CD14-positive monocyte (primary cell): ENCODE results near the gene CSRNP3. TPM values are rescaled to one million over a fixed set of nuclear protein-coding genes. Genes with fewer than 3 reads are reported as not detected.

ENCODE experiments used
- DNase-seq, 3 donors: peaks; one replicate each; pipeline ENCODE4 v3.0.0-alpha.2; 2011 to 2022
- H2AFZ ChIP-seq: 2 replicates; pipeline ENCODE4 v1.6.0; 2012; ENCODE audit warnings: mild to moderate bottlenecking, low read depth, low read length, inconsistent platforms; ENCODE audit not compliant: insufficient read depth, poor library complexity, severe bottlenecking
- H3K27ac ChIP-seq, 2 donors: 1 replicate in 1 of 2; 2 replicates in 1 of 2; pipeline ENCODE4 v1.5.1; 2012 to 2013; ENCODE audit warnings: low read length in 2 of 2, control low read depth in 1 of 2, inconsistent platforms in 1 of 2, low read depth in 1 of 2, mild to moderate bottlenecking in 1 of 2
- H3K27me3 ChIP-seq, 2 donors: one replicate each; pipeline versions ENCODE4 v1.6.0 to v1.6.1; 2011 to 2013; ENCODE audit warnings: low read length in 2 of 2; ENCODE audit not compliant: control insufficient read depth in 2 of 2, insufficient read depth in 2 of 2
- H3K36me3 ChIP-seq, 2 donors: replicated peaks in 1 of 2; 1 replicate in 1 of 2; 2 replicates in 1 of 2; pipeline versions ENCODE4 v1.5.1 to v1.6.1; 2012 to 2013; ENCODE audit warnings: low read length in 2 of 2, control low read depth in 1 of 2, inconsistent platforms in 1 of 2, mild to moderate bottlenecking in 1 of 2; ENCODE audit not compliant: insufficient read depth in 2 of 2, control insufficient read depth in 1 of 2
- H3K4me1 ChIP-seq, 2 donors: 1 replicate in 1 of 2; 2 replicates in 1 of 2; pipeline versions ENCODE4 v1.5.1 to v1.6.1; 2012 to 2013; ENCODE audit warnings: low read length in 2 of 2, control low read depth in 1 of 2, inconsistent platforms in 1 of 2, mild to moderate bottlenecking in 1 of 2, moderate library complexity in 1 of 2; ENCODE audit not compliant: insufficient read depth in 2 of 2, control insufficient read depth in 1 of 2
- H3K4me2 ChIP-seq: replicated peaks from 2 replicates; pipeline ENCODE3; 2012; ENCODE audit warnings: low read length, moderate library complexity, mild to moderate bottlenecking; ENCODE audit not compliant: poor library complexity, severe bottlenecking; ENCODE audit errors: extremely low read depth
- H3K4me3 ChIP-seq, 3 experiments: fragments of 200-600 bp in 1 of 3; sonication (generic) in 1 of 3; replicated peaks in 1 of 3; 1 replicate in 2 of 3; 2 replicates in 1 of 3; pipeline ENCODE4 v1.5.1; 2011 to 2013; ENCODE audit warnings: low read length in 3 of 3, mild to moderate bottlenecking in 3 of 3, control low read depth in 2 of 3, low read depth in 2 of 3, inconsistent platforms in 1 of 3, moderate library complexity in 1 of 3
- H3K79me2 ChIP-seq: 2 replicates; pipeline ENCODE4 v1.6.0; 2012; ENCODE audit warnings: mild to moderate bottlenecking, control low read depth, inconsistent platforms, low read length, moderate library complexity; ENCODE audit not compliant: insufficient read depth
- H3K9ac ChIP-seq: 2 replicates; pipeline ENCODE4 v1.6.0; 2017; ENCODE audit warnings: low read length, mild to moderate bottlenecking; ENCODE audit not compliant: insufficient read depth, poor library complexity, severe bottlenecking
- H3K9me3 ChIP-seq, 2 donors: replicated peaks in 1 of 2; 1 replicate in 1 of 2; 2 replicates in 1 of 2; pipeline versions ENCODE4 v1.5.1 to v1.6.1; 2012 to 2013; ENCODE audit warnings: low read length in 2 of 2, control low read depth in 1 of 2; ENCODE audit not compliant: control insufficient read depth in 1 of 2, insufficient read depth in 1 of 2
- H4K20me1 ChIP-seq: 2 replicates; pipeline ENCODE4 v1.6.0; 2012; ENCODE audit warnings: mild to moderate bottlenecking, low read length, control low read depth, moderate library complexity; ENCODE audit not compliant: insufficient read depth
- H3K27ac Mint-ChIP-seq, 7 donors: one replicate each; pipeline ENCODE4 v1.8.0; 2020; ENCODE audit warnings: mild to moderate bottlenecking in 7 of 7, mixed read lengths in 7 of 7, moderate library complexity in 6 of 7, inconsistent platforms in 2 of 7
- H3K27me3 Mint-ChIP-seq, 3 donors: one replicate each; pipeline ENCODE4 v1.8.0; 2021 to 2022; ENCODE audit warnings: low read depth in 3 of 3, mild to moderate bottlenecking in 3 of 3, mixed read lengths in 3 of 3, moderate library complexity in 3 of 3, inconsistent platforms in 1 of 3
- H3K36me3 Mint-ChIP-seq, 2 donors: one replicate each; pipeline ENCODE4 v1.8.0; 2020; ENCODE audit warnings: mixed read lengths in 2 of 2, inconsistent platforms in 1 of 2, mild to moderate bottlenecking in 1 of 2
- H3K4me1 Mint-ChIP-seq: one replicate; pipeline ENCODE4 v1.8.0; 2020; ENCODE audit warnings: mild to moderate bottlenecking, mixed read lengths
- H3K4me3 Mint-ChIP-seq, 2 donors: one replicate each; pipeline ENCODE4 v1.8.0; 2020; ENCODE audit warnings: mild to moderate bottlenecking in 2 of 2, mixed read lengths in 2 of 2, moderate library complexity in 1 of 2
- H3K9me3 Mint-ChIP-seq, 7 donors: one replicate each; pipeline ENCODE4 v1.8.0; 2020 to 2022; ENCODE audit warnings: mixed read lengths in 7 of 7, mild to moderate bottlenecking in 6 of 7, moderate library complexity in 6 of 7, inconsistent platforms in 2 of 7
- CTCF ChIP-seq: fragments of 200-600 bp; IDR thresholded peaks from one replicate; pipeline ENCODE4 v1.8.0; 2022; ENCODE audit warnings: antibody characterized with exemption, mild to moderate bottlenecking
- WGBS: methylation state at CpG from one replicate; pipeline ENCODE4 v1.1.5; 2013; ENCODE audit warnings: missing lambda C conversion rate; ENCODE audit not compliant: insufficient coverage; 5-methylcytosine and 5-hydroxymethylcytosine counted together
- intact Hi-C, 2 donors: fragments of 100-400 bp; cut with micrococcal nuclease; formaldehyde crosslinking; loops; one replicate each; pipeline versions ENCODE4 v1.15.0 to v1.15.1; 2023
- polyA plus RNA-seq, 3 donors: library from polyadenylated mRNA; depleted of rRNA in 1 of 3; unstranded in 2 of 3; stranded (reverse) in 1 of 3; fragments of 300-500 nt in 2 of 3; fragments of >200 nt in 1 of 3; fragmentation: Illumina TruSeq in 2 of 3; gene quantifications; 1 replicate in 2 of 3; 2 replicates in 1 of 3; pipeline ENCODE4 v1.2.3, GENCODE V29; 2012 to 2021

The CSRNP3 gene
- polyA plus RNA-seq, 3 donors, result not detected

- Histone ChIP-seq H3K36me3 (no peaks in the 10 kb centered on the region), H3K9me3 (peaks cover 3 to 5% of the 10 kb centered on the region in 2 donors), H3K9ac (no peak overlapping the region), H2AFZ (no peak overlapping the region), H3K27ac (no peak overlapping the region), H3K4me1 (no peaks in the 10 kb centered on the region), H3K27me3 (no peaks in the 10 kb centered on the region), H3K79me2 (no peaks in the 10 kb centered on the region), H3K4me2 (no peak overlapping the region), H4K20me1 (no peaks in the 10 kb centered on the region), H3K4me3 (no peak overlapping the region)
- peaks cover 0 to 5% (median 2%) of the 10 kb centered on the region in 3 donors for H3K27me3 Mint-ChIP-seq
- no peaks in the 10 kb centered on the region for H3K36me3 Mint-ChIP-seq
- 87% methylated on average over 1 of the region's 2 CpGs for WGBS
- intact Hi-C loops, result no loop called here
- H3K4me3 Mint-ChIP-seq, result no peak overlapping the region
- H3K27ac Mint-ChIP-seq, result peak overlapping the region in 1 of 7 donors; percentile 20
- no peaks in the 10 kb centered on the region for H3K4me1 Mint-ChIP-seq
- H3K9me3 Mint-ChIP-seq, result peaks cover 4 to 19% (median 14%) of the 10 kb centered on the region in 7 donors
- no peak for TF ChIP-seq CTCF
- no peak for DNase-seq
These were observed 197.1 kb downstream of the CSRNP3 start for GRCh38 chr2:165666605-165667004.

GRCh38 chr2:165667375-165667774 lies 197.9 kb downstream of the CSRNP3 start:
- Histone ChIP-seq H3K79me2 (no peaks in the 10 kb centered on the region), H3K27ac (no peak overlapping the region), H3K4me1 (no peaks in the 10 kb centered on the region), H3K36me3 (no peaks in the 10 kb centered on the region), H3K4me2 (no peak overlapping the region), H3K4me3 (no peak overlapping the region), H3K9me3 (peaks cover 3 to 5% of the 10 kb centered on the region in 2 donors), H3K27me3 (no peaks in the 10 kb centered on the region), H2AFZ (no peak overlapping the region), H3K9ac (no peak overlapping the region), H4K20me1 (no peaks in the 10 kb centered on the region)
- WGBS, result no CpG with 5 or more reads among the region's 2 CpGs
- Mint-ChIP-seq H3K4me1 (no peaks in the 10 kb centered on the region), H3K4me3 (no peak overlapping the region), H3K9me3 (peaks cover 6 to 24% (median 15%) of the 10 kb centered on the region in 7 donors), H3K36me3 (no peaks in the 10 kb centered on the region), H3K27me3 (peaks cover 0 to 5% (median 2%) of the 10 kb centered on the region in 3 donors), H3K27ac (no peak overlapping the region)
- no peak for DNase-seq
- TF ChIP-seq CTCF, result no peak
- intact Hi-C loops, result no loop called here
